Epithelial cell of proximal tubule (primary cell): ENCODE data around the gene KRT6A. TPM values are rescaled to one million over a fixed set of nuclear protein-coding genes. Genes with fewer than 3 reads are reported as not detected.

ENCODE experiments used
- DNase-seq: peaks from one replicate; pipeline ENCODE4 v3.0.0-alpha.2; 2011; ENCODE audit warnings: low read depth
- H3K4me3 ChIP-seq: 2 replicates; pipeline ENCODE4 v1.5.1; 2011; ENCODE audit warnings: low read depth, mild to moderate bottlenecking, low read length
- total RNA-seq: library from RNA; depleted of rRNA; stranded (reverse); fragments of >200 nt; gene quantifications from 2 replicates; pipeline ENCODE4 v1.2.3, GENCODE V29; 2015
- TF ChIP-seq, protein P1 (sequence below): conservative IDR thresholded peaks from 2 replicates; pipeline ENCODE4 v1.5.1; 2012; ENCODE audit warnings: low read depth, mild to moderate bottlenecking, low read length

KRT6A gene
- total RNA-seq, 1 donor from 2014 or later: not detected

GRCh38 chr12:52530366-52530765 lies 37.3 kb upstream of the KRT6A start:
- TF ChIP-seq, protein P1, sequence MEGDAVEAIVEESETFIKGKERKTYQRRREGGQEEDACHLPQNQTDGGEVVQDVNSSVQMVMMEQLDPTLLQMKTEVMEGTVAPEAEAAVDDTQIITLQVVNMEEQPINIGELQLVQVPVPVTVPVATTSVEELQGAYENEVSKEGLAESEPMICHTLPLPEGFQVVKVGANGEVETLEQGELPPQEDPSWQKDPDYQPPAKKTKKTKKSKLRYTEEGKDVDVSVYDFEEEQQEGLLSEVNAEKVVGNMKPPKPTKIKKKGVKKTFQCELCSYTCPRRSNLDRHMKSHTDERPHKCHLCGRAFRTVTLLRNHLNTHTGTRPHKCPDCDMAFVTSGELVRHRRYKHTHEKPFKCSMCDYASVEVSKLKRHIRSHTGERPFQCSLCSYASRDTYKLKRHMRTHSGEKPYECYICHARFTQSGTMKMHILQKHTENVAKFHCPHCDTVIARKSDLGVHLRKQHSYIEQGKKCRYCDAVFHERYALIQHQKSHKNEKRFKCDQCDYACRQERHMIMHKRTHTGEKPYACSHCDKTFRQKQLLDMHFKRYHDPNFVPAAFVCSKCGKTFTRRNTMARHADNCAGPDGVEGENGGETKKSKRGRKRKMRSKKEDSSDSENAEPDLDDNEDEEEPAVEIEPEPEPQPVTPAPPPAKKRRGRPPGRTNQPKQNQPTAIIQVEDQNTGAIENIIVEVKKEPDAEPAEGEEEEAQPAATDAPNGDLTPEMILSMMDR: no peak
- no peak for DNase-seq
- no peak overlapping the region for H3K4me3 ChIP-seq

DNA sequence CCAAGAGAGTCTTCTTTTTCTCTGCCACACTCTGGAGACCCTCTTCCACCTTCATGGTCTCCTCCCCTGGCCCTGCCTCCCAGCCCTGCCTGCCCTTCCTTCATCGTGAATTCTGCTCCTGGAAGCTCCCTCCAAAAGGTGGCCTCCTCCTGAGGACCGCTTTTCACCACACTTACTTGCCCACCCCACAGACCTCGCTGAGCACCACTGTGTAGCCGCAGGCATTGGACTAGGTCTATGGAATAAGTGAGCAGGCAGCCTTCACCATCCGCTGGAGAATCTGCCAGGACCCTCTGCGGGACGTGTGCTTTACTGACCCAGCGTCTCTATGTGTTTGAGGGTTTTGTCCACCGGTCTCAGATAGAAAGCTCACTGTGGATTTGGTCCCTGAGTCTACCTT lies 36.8 kb upstream of the KRT6A start:
- TF ChIP-seq, protein P1: no peak
- no peak for DNase-seq
- H3K4me3 ChIP-seq: no peak overlapping the region

DNA sequence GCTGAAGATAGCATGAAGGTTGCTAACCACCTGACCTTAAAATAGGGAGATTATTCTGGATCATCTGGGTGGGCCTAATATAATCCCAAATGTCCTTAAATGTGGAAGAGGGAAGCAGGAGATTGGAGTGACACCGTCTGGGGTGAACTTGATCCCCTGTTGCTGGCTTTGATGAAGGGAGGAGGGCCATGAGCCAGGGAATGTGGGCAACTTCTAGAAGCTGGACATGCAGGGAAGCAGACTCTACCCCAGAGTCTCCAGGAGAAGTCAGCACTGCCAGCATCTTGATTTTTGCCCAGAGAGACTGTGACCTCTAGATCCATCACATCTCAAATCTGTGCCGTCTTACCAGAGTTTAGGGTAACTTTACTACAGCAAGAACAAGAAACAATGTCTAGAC lies 36.4 kb upstream of the KRT6A start:
- no peak overlapping the region for H3K4me3 ChIP-seq
- no peak for DNase-seq
- TF ChIP-seq, protein P1: no peak

DNA sequence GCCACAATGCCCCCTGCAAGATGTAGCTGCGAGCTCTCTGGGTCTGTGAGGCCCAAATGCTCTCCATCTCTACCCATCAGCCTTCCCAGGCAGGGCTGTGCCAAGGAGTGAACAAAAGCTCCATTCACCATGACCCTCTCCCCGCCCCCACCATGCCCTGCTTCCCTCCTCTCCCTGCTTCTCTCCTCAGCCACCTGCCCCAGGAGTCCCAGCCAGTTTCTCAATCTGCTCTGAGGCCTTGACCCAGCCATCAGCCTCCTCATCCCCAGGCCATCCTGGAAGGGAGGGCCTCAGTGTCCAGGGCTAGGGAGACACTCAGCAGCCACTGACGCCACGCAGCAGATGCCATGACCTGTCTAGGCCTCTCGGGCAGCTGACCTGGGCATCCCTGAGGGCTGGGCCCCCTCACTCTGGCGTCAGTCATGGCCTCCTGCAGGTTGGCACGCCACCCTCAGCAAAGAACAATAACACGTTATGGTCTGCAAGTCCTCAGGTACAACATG lies 35.6 kb upstream of the KRT6A start:
- H3K4me3 ChIP-seq: no peak overlapping the region
- no peak for DNase-seq
- TF ChIP-seq, protein P1: no peak

- DNase-seq: no peak
- no peak overlapping the region for H3K4me3 ChIP-seq
- TF ChIP-seq, protein P1: no peak
Observed at GRCh38 chr12:52527121-52527800, 34.2 kb upstream of the KRT6A start.

DNA sequence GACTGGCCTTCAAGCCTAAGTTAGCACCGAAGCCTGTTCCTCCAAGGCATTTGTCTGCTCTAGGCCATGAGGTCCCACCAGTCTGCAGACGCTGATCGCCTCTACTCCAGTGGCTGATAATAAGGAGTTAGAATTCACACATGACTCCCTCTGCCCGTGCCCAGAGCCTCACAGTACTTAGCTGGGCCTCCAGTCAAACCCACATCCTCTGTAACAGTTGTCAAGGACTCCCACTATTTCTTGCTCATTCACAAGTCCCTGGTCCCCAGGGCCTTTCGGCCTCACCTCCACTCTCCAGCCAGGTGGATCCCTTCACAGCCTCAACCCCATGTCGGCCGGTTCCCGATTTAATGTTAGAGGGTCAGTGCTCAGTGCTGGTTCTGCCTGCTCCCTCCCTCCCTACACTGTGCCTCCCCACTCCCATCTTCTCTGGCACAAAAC lies 33.5 kb upstream of the KRT6A start:
- H3K4me3 ChIP-seq: no peak overlapping the region
- no peak for DNase-seq
- TF ChIP-seq, protein P1: no peak
